ENCODE results near the gene DNM3.
A peak's percentile ranks its signal among the peaks of the same experiment; 100 is the strongest.

DNM3 gene

DNA sequence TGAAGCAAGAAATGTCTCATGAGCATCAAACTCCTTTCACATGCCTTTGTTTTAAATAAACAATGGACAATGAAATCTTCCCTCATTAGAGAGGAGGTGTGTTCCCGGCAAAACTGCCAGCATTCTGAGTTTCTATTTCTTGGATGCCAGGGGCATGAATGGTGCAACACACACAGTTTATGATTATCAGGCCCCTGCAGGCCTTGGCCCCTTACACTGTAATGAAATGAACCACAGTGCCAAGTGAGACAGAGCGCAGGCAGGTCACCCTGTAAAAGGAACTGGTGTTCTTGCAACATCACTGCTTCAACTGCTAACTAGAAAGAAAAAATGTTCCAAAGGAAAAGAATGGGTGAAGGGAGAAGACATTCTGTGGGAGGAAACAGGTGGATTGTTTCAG lies 606.3 kb downstream of the DNM3 start:
- DNase-seq: no peak

DNA sequence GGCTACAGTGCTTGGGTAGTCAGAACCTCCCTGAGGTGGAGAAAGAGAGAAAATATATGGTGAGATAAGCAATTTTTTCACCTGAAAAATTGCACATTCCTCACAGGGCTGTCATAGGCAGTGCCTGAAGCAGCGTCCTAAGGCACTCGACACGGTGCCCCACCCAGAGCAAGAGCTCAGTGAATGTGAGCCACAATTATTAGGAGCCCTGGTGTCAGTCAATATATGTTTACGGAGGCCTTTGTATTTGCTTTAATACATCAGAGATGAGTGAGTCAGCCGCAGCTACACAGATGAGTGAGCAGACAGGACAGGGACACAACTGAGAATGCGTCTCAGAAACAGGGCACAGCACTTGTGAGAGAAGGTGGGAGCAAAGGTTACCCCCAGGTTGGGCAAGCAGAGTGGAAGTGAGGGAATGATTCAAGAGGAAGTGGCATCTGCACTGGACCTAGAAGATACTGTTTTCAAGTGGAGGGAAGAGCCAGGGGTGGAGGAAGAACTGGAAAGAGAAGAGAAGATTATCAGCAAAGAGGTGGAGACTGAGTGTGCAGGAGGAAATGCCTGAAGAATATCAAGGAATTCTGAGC lies 607.8 kb downstream of the DNM3 start:
- DNase-seq: no peak

DNA sequence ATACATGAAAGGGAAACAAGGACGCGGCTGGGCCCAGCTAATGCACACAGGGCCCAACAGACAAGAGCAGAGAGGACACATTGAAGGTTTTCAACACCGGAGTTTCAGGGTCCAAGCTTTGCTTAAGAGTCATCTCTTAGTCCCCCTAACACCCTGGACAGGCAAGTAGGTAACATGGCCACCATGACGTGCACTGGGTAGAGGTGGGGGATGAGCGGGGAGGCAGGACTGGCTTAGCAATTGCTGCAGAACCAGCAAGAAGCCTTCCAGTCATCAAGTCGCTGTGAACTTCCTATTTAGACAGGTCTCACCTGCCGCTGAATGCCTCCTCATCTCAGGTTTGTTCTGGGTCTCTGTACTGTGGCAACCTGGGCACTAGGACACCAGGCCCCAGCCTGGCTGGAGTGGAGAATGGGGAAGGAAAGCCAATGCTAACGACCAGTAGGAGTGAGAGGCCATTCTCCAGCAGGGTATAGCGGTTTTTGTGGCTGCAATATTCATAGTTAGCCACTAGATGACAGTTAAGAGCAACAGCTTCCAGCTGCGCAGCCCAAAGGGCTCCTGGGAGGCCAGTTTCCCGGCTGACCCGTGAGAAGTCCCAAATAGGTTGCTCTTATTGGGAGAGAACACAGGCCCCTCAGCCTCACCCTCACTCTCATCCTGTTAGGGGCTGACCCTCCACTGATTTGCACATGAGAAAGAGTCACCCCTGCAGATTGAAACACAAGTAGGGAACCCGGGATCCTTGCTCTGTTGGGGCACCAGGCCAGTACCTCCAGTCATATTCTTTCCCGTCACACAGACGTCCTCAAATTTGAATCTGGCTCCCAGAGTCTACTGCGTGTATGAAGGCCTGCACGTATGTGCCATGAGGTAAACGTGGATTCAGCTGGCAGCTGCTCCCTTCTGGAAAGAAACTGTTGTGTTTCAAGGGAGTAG lies 608.6 kb downstream of the DNM3 start:
- DNase-seq: peak; percentile 38

DNA sequence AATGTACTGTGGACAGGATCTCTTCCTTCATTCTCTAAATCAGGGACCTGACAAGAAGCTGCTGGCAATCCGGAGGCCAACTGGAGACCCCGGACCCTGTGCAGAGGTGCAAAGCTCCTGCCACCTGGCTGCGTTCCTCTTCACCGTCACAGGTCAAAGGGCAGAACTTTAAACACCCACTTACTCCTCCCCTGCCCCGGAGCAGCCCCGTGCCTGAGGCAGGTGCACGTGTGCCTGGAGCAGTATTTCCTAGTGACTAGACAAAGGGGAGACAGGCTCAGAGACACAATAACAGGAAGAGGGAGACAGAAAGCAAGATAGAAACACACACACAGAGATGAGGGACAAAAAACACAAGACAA lies 609.2 kb downstream of the DNM3 start:
- no peak for DNase-seq

DNA sequence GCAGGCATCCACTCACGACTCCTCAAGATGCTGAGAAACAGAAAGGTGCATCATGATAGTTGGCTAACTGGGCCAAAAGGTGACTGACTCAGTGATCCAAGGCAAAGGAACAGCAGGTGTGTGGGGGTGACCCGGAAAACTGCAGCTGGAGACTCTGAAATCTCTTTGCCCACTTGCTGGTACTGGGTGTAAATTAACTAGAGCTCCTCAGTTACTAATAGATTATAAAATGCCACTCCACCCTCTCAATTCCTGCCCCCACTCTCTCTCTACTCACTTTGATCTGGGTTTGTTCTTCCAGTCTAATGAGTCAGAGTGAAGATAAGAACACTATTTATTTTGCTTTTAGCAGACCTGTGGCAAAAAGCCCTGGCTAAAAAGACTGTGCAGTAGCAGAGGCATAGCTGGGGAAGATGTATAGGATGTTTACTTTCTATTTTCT lies 609.7 kb downstream of the DNM3 start:
- no peak for DNase-seq

DNA sequence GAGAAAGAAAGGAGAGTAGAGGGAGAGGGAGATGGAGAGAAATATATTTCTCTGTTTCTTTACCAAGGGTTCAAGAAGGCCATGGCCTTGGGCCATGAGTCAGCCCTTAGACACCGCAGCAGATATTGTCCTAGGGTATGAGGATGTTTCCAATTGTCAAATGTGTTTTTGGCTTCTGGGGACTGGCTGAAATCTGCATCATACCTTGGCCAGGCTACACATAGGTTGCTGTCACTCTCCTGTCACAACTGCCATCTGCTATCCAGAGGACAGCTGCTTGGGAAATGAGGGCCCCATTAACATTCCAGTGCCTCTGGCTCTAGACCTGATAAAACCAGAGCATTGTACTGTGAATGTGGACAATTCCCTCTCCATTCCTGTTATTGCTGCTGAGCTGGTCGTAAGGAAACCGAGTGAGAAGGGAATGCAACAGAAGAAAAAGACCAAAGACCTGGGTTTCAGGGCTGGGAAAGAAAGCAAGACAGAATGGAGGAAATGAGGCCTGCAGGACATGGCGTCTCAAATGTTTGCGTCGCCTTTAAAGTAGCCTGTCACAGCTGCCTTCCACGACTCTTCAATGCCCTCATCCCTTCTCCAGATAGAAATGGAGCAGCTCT lies 611.3 kb downstream of the DNM3 start:
- DNase-seq: no peak

DNA sequence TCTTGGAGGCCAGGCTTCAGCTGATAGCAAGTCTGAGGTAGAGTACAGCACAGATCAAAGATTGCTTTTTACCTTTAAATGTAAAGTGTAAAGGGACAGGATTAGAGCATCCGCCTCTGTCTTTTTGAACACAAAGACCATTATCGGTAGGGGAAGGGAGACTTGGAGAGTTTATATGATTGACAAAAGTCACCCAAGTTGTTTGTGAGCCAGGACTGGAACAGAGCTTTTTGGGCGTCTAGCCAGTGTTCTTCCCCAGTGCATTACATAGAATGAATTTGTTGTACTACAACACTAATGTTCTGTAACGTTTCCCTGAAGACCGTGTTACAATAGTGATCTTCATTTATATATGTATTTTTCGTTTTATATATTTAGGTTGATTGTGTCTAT lies 611.9 kb downstream of the DNM3 start:
- no peak for DNase-seq

DNA sequence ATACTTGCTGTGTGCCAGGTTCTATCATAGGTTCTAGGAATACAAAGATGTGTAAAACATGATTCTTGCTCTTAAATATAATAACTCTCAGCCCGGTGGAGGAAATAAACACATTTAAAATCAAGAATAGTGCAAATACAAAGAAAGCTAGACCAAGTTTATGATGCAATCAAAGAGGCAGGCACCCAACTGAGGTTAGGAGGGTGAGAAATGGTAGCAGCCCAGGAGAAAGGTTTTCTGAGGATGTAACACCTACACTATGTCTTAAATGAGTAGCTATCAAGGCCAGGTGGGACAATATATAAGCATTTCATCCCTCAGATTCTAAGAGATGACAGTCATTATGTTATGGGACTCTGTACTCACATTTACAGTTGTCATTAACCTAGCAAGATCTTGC lies 612.3 kb downstream of the DNM3 start:
- DNase-seq: no peak

DNA sequence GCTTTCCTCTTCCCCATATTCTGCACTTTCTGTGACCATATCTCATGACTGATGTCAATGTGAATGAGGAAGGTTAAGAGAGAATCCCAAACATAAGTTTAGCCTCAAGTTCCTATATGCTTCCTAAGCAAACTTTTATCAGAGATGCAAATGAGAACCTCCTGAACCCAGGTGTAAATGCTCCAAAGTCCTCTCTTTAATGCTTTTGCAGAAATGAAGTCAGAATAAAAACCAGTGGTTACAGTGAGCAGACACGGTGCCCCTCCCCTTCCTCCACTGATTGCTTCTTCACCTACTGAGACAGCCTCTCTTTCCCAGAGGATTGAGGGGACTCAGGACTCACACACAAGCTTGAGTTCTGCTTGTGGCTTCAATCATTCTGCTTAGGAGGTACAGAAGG lies 614.2 kb downstream of the DNM3 start:
- no peak for DNase-seq

DNA sequence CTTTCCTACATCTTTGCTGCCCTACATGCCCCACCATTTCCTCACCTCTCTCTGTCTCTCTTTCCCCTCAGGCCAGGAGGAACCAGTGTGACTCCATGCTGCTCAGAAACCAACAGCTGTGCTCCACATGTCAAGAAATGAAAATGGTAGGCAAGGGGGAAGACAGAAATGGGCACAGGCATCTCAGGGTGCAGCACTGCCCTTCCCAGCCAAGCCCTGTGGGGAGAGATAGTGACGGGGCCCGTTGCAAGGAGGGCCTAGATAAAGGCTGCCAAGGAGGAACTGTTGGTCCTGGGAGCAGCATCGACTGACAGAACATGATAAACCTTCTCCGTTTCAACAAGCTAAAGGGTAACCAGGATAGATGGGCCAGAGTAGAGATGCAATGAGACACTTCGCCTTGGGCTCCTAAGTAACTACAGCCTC lies 615.1 kb downstream of the DNM3 start:
- DNase-seq: no peak

DNA sequence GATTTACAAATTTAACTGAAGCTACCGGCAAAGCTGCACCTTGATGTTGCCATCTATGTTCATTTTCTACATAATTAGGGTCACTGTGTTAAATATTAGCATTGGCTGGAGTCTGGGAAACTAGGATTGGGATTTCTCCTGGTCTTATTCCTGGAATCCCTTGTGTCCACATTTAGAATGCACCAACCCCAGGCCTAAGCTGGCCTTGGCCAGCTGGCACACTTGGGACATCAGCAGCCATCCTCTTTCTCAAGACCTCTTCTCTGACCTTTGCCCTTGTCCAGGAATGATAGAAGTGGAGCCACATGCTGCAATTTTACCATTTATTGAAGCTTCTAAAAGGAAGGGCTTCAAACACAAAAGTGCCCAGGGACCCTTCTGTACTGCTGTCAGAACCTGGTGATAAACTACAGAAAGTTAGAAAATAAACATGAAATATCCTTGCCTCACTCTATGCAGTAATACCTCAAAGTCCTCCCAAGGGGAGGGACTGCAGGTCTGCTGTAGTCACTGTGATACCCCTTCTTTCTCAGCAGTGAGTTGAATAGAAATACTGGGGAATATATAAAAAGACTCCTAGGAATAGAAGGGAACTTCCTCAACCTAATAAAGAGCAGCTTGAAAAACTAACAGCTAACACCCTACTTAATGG lies 616.3 kb downstream of the DNM3 start:
- DNase-seq: no peak

DNA sequence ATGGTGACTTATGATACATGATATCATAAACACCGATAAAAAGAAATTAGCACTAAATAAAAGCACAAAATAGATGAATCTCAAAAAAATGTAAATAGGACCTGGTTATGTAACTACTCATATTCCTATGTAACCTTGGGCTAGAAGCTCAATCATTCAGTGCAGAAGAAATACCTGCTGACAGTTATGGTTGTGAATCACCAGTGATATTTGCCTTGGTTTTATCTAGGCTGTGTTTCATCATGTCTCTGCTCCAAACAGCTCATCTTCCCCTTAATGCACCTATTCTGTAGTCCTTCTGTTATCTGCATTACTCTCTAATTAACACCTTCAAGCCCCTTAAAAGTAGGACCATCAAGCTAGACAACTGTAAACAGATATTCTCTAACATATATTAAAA lies 618.9 kb downstream of the DNM3 start:
- DNase-seq: no peak

DNA sequence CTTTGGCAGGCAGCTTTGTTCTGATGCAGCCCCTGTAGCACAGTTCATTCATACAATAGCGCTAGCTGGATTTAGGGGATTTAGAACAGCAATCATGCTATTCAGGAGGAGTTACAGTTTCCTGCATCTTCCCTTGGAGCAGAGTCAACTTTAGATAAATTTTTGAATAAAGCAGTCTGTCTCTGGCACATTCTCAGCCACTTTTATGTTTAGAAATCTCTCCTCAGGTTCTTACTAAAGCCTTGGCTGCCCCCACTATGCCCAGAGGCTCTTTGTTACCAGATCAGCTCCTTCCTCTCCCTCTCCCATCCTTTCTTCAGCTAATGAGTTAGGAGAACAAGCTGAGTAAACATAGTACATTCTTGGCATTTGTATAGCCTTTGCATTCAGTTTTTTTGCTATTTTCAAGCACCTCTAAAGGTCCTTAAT lies 619.6 kb downstream of the DNM3 start:
- DNase-seq: no peak
